Measurements from ENCODE around the gene C2orf80. TPM values are rescaled to one million over a fixed set of nuclear protein-coding genes. Genes with fewer than 3 reads are reported as not detected.

The C2orf80 gene
- total and polyA plus RNA-seq, 2 experiments from 2014 or later, result 0.92 TPM; not detected in 1

DNA sequence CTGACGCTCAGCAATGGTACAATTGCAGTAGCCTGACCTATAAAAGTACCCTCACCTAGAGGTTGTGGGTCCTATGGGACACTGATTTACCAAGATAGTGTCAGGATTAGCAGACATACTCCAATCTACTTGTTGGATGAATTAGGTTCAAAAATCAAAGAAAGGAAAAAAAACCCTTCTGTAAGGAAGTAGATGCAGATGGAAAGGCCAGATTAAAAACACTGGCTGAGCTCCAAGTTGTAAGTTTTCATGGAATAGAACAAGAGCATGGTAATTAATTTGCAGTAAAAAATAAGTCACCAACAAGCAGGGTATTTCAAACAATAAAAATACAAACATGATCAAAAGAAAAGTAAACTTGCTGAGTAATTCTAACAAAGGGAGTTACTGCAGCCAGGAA is 38.6 kb upstream of the C2orf80 start:
- no peak overlapping the region for H3K27ac Mint-ChIP-seq
- Histone ChIP-seq H4K20me1 (replicated peaks; ENCODE audit: insufficient read depth) (no peaks in the 10 kb centered on the region), H3K4me1 (ENCODE audit: insufficient read depth) (no peaks in the 10 kb centered on the region), H3K9me2 (ENCODE audit: insufficient read depth) (no peaks in the 10 kb centered on the region), H3K4me3 (no peak overlapping the region), H3K79me2 (replicated peaks; ENCODE audit: insufficient read depth) (no peaks in the 10 kb centered on the region), H3K36me3 (ENCODE audit: insufficient read depth) (no peaks in the 10 kb centered on the region), H3F3A (replicated peaks; ENCODE audit: low read depth) (no peaks in the 10 kb centered on the region), H2AFZ (no peak overlapping the region), H3K4me2 (no peak overlapping the region), H3K27me3 (ENCODE audit: insufficient read depth) (no peaks in the 10 kb centered on the region), H3K27ac (ENCODE audit: low read depth) (no peak overlapping the region)
- H3K27me3 Mint-ChIP-seq (ENCODE audit: insufficient read depth, low read depth, poor library complexity), result no peaks in the 10 kb centered on the region
- no peak for TF ChIP-seq ZNF331 (CRISPR knock-in tag; IDR thresholded peaks at IDR 0.05; ENCODE audit: low read depth)
- no peak for TF ChIP-seq CREB1 (CRISPR knock-in tag; IDR thresholded peaks at IDR 0.05; ENCODE audit: low read depth)
- TF ChIP-seq, protein P1, sequence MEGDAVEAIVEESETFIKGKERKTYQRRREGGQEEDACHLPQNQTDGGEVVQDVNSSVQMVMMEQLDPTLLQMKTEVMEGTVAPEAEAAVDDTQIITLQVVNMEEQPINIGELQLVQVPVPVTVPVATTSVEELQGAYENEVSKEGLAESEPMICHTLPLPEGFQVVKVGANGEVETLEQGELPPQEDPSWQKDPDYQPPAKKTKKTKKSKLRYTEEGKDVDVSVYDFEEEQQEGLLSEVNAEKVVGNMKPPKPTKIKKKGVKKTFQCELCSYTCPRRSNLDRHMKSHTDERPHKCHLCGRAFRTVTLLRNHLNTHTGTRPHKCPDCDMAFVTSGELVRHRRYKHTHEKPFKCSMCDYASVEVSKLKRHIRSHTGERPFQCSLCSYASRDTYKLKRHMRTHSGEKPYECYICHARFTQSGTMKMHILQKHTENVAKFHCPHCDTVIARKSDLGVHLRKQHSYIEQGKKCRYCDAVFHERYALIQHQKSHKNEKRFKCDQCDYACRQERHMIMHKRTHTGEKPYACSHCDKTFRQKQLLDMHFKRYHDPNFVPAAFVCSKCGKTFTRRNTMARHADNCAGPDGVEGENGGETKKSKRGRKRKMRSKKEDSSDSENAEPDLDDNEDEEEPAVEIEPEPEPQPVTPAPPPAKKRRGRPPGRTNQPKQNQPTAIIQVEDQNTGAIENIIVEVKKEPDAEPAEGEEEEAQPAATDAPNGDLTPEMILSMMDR (conservative IDR thresholded peaks at IDR 0.05; ENCODE audit: low read depth in 2 of 2), result no peak
- TF ChIP-seq STAT1 (IDR thresholded peaks at IDR 0.05; ENCODE audit: unreplicated experiment), result no peak
- TF ChIP-seq, protein P2, sequence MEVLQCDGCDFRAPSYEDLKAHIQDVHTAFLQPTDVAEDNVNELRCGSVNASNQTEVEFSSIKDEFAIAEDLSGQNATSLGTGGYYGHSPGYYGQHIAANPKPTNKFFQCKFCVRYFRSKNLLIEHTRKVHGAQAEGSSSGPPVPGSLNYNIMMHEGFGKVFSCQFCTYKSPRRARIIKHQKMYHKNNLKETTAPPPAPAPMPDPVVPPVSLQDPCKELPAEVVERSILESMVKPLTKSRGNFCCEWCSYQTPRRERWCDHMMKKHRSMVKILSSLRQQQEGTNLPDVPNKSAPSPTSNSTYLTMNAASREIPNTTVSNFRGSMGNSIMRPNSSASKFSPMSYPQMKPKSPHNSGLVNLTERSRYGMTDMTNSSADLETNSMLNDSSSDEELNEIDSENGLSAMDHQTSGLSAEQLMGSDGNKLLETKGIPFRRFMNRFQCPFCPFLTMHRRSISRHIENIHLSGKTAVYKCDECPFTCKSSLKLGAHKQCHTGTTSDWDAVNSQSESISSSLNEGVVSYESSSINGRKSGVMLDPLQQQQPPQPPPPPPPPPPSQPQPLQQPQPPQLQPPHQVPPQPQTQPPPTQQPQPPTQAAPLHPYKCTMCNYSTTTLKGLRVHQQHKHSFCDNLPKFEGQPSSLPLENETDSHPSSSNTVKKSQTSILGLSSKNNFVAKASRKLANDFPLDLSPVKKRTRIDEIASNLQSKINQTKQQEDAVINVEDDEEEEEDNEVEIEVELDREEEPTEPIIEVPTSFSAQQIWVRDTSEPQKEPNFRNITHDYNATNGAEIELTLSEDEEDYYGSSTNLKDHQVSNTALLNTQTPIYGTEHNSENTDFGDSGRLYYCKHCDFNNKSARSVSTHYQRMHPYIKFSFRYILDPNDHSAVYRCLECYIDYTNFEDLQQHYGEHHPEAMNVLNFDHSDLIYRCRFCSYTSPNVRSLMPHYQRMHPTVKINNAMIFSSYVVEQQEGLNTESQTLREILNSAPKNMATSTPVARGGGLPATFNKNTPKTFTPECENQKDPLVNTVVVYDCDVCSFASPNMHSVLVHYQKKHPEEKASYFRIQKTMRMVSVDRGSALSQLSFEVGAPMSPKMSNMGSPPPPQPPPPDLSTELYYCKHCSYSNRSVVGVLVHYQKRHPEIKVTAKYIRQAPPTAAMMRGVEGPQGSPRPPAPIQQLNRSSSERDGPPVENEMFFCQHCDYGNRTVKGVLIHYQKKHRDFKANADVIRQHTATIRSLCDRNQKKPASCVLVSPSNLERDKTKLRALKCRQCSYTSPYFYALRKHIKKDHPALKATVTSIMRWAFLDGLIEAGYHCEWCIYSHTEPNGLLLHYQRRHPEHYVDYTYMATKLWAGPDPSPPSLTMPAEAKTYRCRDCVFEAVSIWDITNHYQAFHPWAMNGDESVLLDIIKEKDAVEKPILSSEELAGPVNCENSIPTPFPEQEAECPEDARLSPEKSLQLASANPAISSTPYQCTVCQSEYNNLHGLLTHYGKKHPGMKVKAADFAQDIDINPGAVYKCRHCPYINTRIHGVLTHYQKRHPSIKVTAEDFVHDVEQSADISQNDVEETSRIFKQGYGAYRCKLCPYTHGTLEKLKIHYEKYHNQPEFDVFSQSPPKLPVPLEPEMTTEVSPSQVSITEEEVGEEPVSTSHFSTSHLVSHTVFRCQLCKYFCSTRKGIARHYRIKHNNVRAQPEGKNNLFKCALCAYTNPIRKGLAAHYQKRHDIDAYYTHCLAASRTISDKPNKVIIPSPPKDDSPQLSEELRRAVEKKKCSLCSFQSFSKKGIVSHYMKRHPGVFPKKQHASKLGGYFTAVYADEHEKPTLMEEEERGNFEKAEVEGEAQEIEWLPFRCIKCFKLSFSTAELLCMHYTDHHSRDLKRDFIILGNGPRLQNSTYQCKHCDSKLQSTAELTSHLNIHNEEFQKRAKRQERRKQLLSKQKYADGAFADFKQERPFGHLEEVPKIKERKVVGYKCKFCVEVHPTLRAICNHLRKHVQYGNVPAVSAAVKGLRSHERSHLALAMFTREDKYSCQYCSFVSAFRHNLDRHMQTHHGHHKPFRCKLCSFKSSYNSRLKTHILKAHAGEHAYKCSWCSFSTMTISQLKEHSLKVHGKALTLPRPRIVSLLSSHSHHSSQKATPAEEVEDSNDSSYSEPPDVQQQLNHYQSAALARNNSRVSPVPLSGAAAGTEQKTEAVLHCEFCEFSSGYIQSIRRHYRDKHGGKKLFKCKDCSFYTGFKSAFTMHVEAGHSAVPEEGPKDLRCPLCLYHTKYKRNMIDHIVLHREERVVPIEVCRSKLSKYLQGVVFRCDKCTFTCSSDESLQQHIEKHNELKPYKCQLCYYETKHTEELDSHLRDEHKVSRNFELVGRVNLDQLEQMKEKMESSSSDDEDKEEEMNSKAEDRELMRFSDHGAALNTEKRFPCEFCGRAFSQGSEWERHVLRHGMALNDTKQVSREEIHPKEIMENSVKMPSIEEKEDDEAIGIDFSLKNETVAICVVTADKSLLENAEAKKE (CRISPR knock-in tag; IDR thresholded peaks at IDR 0.05), result no peak
- TF ChIP-seq ZNF114 (CRISPR knock-in tag; IDR thresholded peaks at IDR 0.05), result no peak
- no peak for TF ChIP-seq EZH2phosphoT487 (IDR thresholded peaks at IDR 0.05; ENCODE audit: unreplicated experiment)
- TF ChIP-seq, protein P3, sequence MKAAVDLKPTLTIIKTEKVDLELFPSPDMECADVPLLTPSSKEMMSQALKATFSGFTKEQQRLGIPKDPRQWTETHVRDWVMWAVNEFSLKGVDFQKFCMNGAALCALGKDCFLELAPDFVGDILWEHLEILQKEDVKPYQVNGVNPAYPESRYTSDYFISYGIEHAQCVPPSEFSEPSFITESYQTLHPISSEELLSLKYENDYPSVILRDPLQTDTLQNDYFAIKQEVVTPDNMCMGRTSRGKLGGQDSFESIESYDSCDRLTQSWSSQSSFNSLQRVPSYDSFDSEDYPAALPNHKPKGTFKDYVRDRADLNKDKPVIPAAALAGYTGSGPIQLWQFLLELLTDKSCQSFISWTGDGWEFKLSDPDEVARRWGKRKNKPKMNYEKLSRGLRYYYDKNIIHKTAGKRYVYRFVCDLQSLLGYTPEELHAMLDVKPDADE (IDR thresholded peaks at IDR 0.05), result no peak
- TF ChIP-seq EZH2 (IDR thresholded peaks at IDR 0.05; ENCODE audit: low read depth, unreplicated experiment), result no peak
- no peak for TF ChIP-seq POLR2AphosphoS5 (IDR thresholded peaks at IDR 0.05; ENCODE audit: low read depth)
- peaks cover 27% of the 10 kb centered on the region for H3K9me3 Mint-ChIP-seq
- H3K4me1 Mint-ChIP-seq, result no peaks in the 10 kb centered on the region
- DNase-seq (ENCODE audit: low spot score) (no peak), ATAC-seq (no peak)
- H3K36me3 Mint-ChIP-seq (ENCODE audit: low read depth), result peaks cover 11% of the 10 kb centered on the region; the same call in 2 of the 3 replicates
- no peak overlapping the region for H3K4me3 Mint-ChIP-seq

Measured in GM23338 (cell line).